Embryonic facial prominence (tissue), 1 donor: ENCODE data around the gene SLC38A2.

Source experiments
- DNase-seq: peaks from one replicate; pipeline ENCODE4 v3.0.0-alpha.2; 2016; ENCODE audit errors: extremely low spot score

The SLC38A2 gene

DNA sequence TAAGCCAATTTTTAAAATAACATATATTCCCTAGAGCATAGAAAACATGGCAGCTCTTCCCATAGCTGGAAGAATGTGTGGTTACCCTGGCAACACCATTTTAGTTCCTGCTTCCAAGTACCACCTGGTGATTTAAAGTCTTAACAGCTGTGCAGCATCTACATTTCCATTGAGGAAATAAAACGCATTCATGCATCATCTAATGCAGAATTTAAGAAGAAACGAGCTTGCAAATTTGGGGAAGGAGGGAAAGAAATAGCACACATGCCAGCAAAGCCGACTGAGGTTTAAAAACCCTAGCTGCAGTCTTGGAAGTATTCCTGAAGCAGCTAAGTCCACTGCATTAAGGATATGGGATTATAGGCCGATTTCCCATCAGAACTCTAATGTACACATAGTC, 22.8 kb upstream of the SLC38A2 start:
- DNase-seq: peak; percentile 37

DNA sequence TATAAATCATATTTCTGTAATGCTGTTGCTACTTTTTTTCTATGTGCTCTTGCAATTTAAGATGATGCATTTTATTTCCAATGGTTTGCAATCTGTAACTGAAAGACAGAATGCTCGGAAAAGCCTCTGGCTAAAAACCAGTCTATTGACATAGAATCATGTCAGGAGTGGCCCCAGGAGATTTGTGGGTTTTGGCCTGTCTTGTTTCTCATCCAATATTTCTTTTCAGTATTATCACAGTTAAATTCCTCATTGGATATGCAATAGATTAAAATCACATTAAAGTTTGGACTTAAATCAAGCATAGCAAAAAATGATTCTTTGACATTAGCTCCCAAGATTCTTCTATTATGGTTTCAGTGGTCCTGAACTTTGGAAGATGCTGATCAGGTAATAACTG, 19.1 kb upstream of the SLC38A2 start:
- DNase-seq: no peak

- no peak for DNase-seq
Measured at GRCh38 chr12:46390881-46391280, 18.3 kb upstream of the SLC38A2 start.

- DNase-seq: no peak
Measured at GRCh38 chr12:46390304-46390703, 17.7 kb upstream of the SLC38A2 start.

- no peak for DNase-seq
Measured at GRCh38 chr12:46389031-46389616, 16.6 kb upstream of the SLC38A2 start.

- no peak for DNase-seq
Measured at GRCh38 chr12:46388427-46389021, 16.0 kb upstream of the SLC38A2 start.

- no peak for DNase-seq
Measured at GRCh38 chr12:46387670-46388069, 15.1 kb upstream of the SLC38A2 start.

- no peak for DNase-seq
Measured at GRCh38 chr12:46386877-46387629, 14.5 kb upstream of the SLC38A2 start.

DNA sequence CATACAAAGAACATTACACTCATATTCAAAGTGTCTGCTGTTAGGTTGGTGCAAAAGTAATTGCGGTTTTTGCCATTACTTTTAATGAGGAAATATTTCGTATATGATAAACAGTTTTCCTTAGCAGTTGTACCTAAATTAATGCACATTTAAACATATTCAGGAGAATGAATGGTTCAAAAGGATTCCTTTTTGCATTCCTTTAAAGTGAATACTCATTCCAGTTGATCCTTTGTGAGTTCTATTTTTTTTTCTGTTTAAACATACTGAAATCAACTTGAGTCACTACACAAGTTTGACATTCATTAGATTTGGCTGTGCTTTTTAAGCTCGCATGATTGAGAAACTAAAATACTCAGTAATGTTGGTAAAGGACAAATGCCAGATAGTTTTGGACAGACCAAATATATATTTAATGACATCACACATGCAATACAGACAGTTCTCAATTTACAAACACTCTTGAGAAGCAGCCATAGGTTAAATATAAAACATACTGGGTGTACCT, 13.8 kb upstream of the SLC38A2 start:
- peak; percentile 25 for DNase-seq

DNA sequence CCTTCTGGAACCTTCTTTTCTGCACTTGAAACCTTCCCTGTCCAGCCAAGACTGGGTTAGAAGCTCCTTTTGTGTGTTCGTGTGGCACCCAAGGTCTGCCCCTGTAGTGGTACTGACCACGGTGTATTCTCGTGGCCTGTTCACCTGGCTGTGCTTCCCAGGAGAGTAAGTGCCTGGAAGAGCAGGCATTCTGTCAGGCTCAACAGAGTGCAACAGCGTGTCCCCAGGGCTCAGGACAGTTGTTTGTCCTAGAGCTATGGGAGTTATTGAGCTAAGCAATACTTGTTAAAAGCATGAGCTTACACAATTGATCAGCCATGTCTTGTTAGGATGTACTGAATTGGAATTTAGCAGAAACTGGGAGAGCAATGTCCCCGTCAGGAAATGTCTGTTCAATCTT, 12.9 kb upstream of the SLC38A2 start:
- no peak for DNase-seq

DNA sequence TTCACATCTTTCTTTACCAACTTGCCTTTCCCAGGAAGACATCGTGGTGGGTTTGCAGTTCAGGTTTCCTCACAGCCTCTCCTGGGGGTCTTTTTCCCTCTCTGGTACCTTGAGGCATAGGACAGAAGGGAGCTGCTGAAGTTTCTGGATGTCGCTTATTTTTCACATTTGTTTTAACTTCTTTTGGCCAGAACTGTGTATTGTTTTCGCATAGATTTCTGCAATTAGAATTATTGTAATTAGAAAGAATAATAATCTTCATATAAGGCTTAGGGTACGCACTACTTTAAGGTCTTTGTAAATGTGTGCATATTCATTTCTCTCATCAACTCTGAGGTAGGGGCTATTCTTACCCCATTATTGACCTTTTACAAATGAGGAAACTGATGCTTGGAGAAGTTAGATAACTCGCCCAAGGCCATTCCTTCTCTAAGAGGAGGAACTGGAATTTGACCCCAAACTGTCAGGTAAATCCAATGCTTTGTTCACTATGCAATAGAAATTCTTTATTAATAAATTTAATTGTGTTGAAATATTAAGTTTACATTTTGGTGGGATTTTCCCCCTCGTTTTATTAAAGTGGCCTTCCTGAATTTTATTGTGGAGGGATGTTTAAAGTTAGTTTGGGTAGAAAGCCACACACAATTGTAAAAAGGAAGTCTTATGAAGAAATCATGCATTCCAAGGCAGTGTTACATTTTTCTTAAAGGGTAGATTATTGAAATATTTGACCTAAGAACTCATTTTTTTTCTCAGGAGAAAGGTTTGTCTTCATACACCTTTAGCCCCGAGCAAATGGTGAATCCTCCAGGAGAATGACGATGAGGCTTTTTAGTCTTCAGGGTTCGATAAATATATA, 12.1 kb upstream of the SLC38A2 start:
- no peak for DNase-seq

GRCh38 chr12:46383654-46384450, 11.3 kb upstream of the SLC38A2 start:
- DNase-seq: peak; percentile 75

DNA sequence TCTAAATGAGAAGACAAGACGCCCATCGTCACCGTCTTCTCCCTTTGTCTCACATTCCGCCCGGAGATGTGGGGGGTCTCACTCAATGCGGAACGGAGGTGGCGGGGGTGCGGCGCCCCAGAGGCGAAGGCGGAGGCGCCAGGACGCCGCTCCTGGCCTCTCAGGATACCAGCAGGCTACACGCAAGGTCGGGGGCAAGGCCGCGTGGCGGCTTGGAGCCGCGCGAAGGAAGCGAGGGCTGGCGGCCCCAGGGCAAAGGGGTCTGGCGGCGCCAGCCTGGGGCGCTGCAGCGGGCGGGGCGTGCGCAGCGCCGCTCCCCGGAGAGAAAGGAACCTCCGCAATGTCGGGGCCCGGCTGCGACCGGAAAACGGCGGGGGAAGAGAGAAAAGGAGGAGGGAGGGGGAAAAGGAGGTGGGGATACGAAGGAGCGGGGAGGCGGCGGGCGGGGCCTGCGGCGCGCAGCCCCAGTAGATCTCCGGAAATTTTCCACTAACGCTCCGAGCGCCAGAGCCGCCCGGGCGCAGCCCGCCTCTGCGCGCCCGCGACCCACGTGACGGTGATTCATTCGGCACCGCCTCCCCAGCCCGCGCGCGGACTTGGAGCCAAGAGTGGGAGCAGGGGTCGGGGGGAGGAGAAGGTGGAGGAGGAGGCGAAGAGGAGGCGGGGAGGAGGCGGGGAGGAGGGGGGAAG, 10.5 kb upstream of the SLC38A2 start:
- peak; percentile 95 for DNase-seq

DNA sequence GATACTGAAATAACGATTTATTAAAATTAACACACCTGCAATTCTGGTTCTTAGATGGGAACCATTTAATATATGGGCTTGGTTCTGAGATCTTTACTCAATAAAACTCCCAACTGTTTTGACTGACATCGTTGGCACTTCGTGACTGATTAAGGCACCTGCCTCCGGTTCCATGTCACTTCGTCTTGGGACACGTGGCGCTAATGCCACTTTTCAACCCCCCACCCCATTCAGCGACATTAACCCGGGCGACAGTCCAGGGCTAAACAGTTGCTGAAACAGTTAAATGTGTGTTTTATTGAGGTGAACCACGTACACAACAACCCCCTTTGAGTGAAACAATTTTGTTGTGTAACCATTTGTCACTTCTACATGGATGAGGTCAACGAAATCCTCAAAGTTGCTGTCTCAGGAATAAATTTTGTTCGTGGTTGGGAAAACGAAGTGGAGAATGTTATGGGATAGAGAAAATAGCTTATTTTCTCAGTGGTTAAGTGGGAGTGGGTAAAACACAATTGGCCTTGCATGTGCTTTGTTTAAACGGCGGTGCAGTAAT, 9.9 kb upstream of the SLC38A2 start:
- no peak for DNase-seq

GRCh38 chr12:46380881-46381280, 8.3 kb upstream of the SLC38A2 start:
- no peak for DNase-seq

- DNase-seq: no peak
Measured at GRCh38 chr12:46380022-46380796, 7.6 kb upstream of the SLC38A2 start.

- DNase-seq: no peak
Measured at GRCh38 chr12:46379352-46379751, 6.8 kb upstream of the SLC38A2 start.

DNA sequence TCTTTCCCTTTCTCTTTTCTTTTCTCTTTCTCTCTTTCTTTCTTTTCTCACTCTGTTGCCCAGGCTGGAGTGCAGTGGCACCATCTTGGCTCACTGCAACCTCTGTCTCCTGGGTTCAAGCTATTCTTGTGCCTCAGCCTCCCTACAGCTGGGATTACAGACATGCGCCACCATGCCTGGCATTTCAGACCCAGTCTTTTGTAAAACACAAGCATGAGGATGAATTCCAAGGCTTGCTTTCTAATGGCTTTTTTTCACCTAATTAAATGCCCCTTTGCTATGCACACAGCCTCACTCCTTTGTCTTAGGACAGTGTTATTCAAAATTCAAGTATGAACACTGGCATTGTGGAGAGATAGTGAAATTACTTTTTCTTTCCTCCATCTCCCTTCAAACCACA, 6.0 kb upstream of the SLC38A2 start:
- DNase-seq: no peak

- no peak for DNase-seq
Measured at GRCh38 chr12:46377678-46378077, 5.1 kb upstream of the SLC38A2 start.

DNA sequence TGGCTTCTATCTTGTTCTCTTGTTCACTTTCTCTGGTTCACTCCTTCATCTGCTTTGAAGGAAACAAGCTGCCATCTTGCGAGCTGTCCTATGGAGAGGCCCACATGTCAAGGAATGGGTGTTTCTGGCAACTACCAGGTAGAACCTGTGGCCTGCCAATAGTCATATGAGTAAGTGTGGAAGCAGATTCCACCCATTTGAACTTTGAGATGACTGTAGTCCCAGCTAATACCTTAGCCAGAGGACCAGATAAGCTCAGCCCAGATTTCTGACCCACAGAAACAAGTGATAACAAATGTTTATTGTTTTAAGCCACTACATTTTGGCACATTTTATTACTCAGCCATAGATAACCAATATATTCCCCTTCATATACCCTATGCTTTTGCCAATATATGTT, 4.0 kb upstream of the SLC38A2 start:
- DNase-seq: no peak
